Upper lobe of right lung (tissue), 1 donor: ENCODE measurements around the gene SCNN1G. TPM values are rescaled to one million over a fixed set of nuclear protein-coding genes. Genes with fewer than 3 reads are reported as not detected.

Source experiments
- ATAC-seq: fragments of 200-7000 bp; cut with Tn5 transposase; one replicate; pipeline ENCODE4 v1.9.1; 2020; ENCODE audit warnings: mild to moderate bottlenecking, moderate library complexity
- DNase-seq: peaks from one replicate; pipeline ENCODE4 v3.0.0-alpha.2; 2020
- H3K27ac ChIP-seq: fragments of 200-600 bp; one replicate; pipeline ENCODE4 v1.8.0; 2022
- H3K27me3 ChIP-seq: fragments of 200-600 bp; one replicate; pipeline ENCODE4 v1.8.0; 2022; ENCODE audit warnings: mild to moderate bottlenecking
- H3K36me3 ChIP-seq: fragments of 200-600 bp; one replicate; pipeline ENCODE4 v1.8.0; 2022
- H3K4me1 ChIP-seq: fragments of 200-600 bp; one replicate; pipeline ENCODE4 v1.8.0; 2022
- H3K4me3 ChIP-seq: fragments of 200-600 bp; one replicate; pipeline ENCODE4 v1.8.0; 2022; ENCODE audit warnings: mild to moderate bottlenecking
- H3K9me3 ChIP-seq: fragments of 200-600 bp; one replicate; pipeline ENCODE4 v1.8.0; 2022
- CTCF ChIP-seq: fragments of 200-600 bp; IDR thresholded peaks from one replicate; pipeline ENCODE4 v1.8.0; 2022; ENCODE audit warnings: antibody characterized with exemption
- intact Hi-C: fragments of 100-400 bp; cut with DNase I; formaldehyde crosslinking; loops from one replicate; pipeline ENCODE4 v1.11.0; 2022
- total RNA-seq: library from RNA; stranded (reverse); fragmentation: NEBNext Ultra II Directional; extraction: Animal tissue kit (Norgen Biotek cat#: 25700); gene quantifications from one replicate; pipeline ENCODE4 v1.2.1, GENCODE V29; 2021
- donor health status: DM: no; HTN: yes; CAD: no; lungs with severe emphysema.

Gene SCNN1G
- total RNA-seq, 1 donor from 2014 or later: 14.8 TPM

GRCh38 chr16:23215435-23215834, 32.9 kb downstream of the SCNN1G start:
- H3K27me3 ChIP-seq: no peaks in the 10 kb centered on the region

GRCh38 chr16:23216658-23217246, 34.2 kb downstream of the SCNN1G start:
- Histone ChIP-seq H3K27ac (no peak overlapping the region), H3K9me3 (no peaks in the 10 kb centered on the region), H3K4me3 (no peak overlapping the region), H3K36me3 (no peaks in the 10 kb centered on the region), H3K27me3 (no peaks in the 10 kb centered on the region), H3K4me1 (no peaks in the 10 kb centered on the region)
- no peak for ATAC-seq
- no peak for TF ChIP-seq CTCF
- DNase-seq: no peak
- intact Hi-C loops: no loop called here

More at GRCh38 chr16:23215435-23215834, 32.9 kb downstream of the SCNN1G start:
- Histone ChIP-seq H3K36me3 (no peaks in the 10 kb centered on the region), H3K4me3 (no peak overlapping the region), H3K4me1 (no peaks in the 10 kb centered on the region), H3K27ac (no peak overlapping the region), H3K9me3 (no peaks in the 10 kb centered on the region)
- no peak for ATAC-seq
- TF ChIP-seq CTCF: no peak
- DNase-seq: no peak
- intact Hi-C loops: no loop called here

GRCh38 chr16:23217646-23218045, 35.1 kb downstream of the SCNN1G start:
- no peak for DNase-seq

GRCh38 chr16:23222929-23223328, 40.4 kb downstream of the SCNN1G start:
- no peaks in the 10 kb centered on the region for H3K27me3 ChIP-seq
- no peak for ATAC-seq
- no peaks in the 10 kb centered on the region for H3K4me1 ChIP-seq
- intact Hi-C loops: no loop called here
- no peak overlapping the region for H3K4me3 ChIP-seq
- no peak for TF ChIP-seq CTCF
- DNase-seq: no peak
- no peaks in the 10 kb centered on the region for H3K36me3 ChIP-seq
- H3K27ac ChIP-seq: no peak overlapping the region
- H3K9me3 ChIP-seq: no peaks in the 10 kb centered on the region

More at GRCh38 chr16:23217646-23218045, 35.1 kb downstream of the SCNN1G start:
- H3K9me3 ChIP-seq: no peaks in the 10 kb centered on the region
- no peak overlapping the region for H3K4me3 ChIP-seq
- no peaks in the 10 kb centered on the region for H3K36me3 ChIP-seq
- H3K27me3 ChIP-seq: no peaks in the 10 kb centered on the region
- no peaks in the 10 kb centered on the region for H3K4me1 ChIP-seq
- intact Hi-C loops: no loop called here
- ATAC-seq: no peak
- no peak for TF ChIP-seq CTCF
- no peak overlapping the region for H3K27ac ChIP-seq

GRCh38 chr16:23223368-23223767, 40.8 kb downstream of the SCNN1G start:
- H3K27me3 ChIP-seq: no peaks in the 10 kb centered on the region
- TF ChIP-seq CTCF: no peak
- DNase-seq: no peak
- intact Hi-C loops: no loop called here
- H3K4me3 ChIP-seq: no peak overlapping the region
- no peak overlapping the region for H3K27ac ChIP-seq
- no peaks in the 10 kb centered on the region for H3K36me3 ChIP-seq
- ATAC-seq: no peak
- no peaks in the 10 kb centered on the region for H3K4me1 ChIP-seq
- no peaks in the 10 kb centered on the region for H3K9me3 ChIP-seq

GRCh38 chr16:23225109-23225508, 42.6 kb downstream of the SCNN1G start:
- DNase-seq (no peak), ATAC-seq (no peak)
- intact Hi-C loops: no loop called here
- H3K9me3 ChIP-seq: no peaks in the 10 kb centered on the region
- H3K36me3 ChIP-seq: no peaks in the 10 kb centered on the region
- H3K4me3 ChIP-seq: no peak overlapping the region
- H3K27me3 ChIP-seq: no peaks in the 10 kb centered on the region
- no peaks in the 10 kb centered on the region for H3K4me1 ChIP-seq
- no peak for TF ChIP-seq CTCF
- no peak overlapping the region for H3K27ac ChIP-seq
